Embryonic facial prominence (tissue), 1 donor: ENCODE results near the gene LDB1.

Experiments
- DNase-seq: peaks from one replicate; pipeline ENCODE4 v3.0.0-alpha.2; 2016; ENCODE audit errors: extremely low spot score

Gene LDB1

GRCh38 chr10:102113261-102113955 lies 6.8 kb downstream of the LDB1 start:
- no peak for DNase-seq

- DNase-seq: no peak
These were observed 7.9 kb downstream of the LDB1 start for GRCh38 chr10:102112210-102112817.

GRCh38 chr10:102111276-102111675 lies 8.9 kb downstream of the LDB1 start:
- DNase-seq: no peak

- DNase-seq: no peak
These were observed 10.7 kb downstream of the LDB1 start for GRCh38 chr10:102109166-102110116.

- no peak for DNase-seq
These were observed 13.2 kb downstream of the LDB1 start for GRCh38 chr10:102106998-102107397.

- DNase-seq: no peak
These were observed 17.7 kb downstream of the LDB1 start for GRCh38 chr10:102102421-102102820.

GRCh38 chr10:102101152-102101551 lies 19.0 kb downstream of the LDB1 start:
- DNase-seq: no peak

GRCh38 chr10:102096449-102096848 lies 23.7 kb downstream of the LDB1 start:
- DNase-seq: no peak

GRCh38 chr10:102090772-102091171 lies 29.4 kb downstream of the LDB1 start:
- DNase-seq: no peak

GRCh38 chr10:102086196-102086595 lies 34.0 kb downstream of the LDB1 start:
- no peak for DNase-seq

- no peak for DNase-seq
These were observed 34.8 kb downstream of the LDB1 start for GRCh38 chr10:102085336-102085735.

GRCh38 chr10:102083541-102083940 lies 36.6 kb downstream of the LDB1 start:
- DNase-seq: no peak

GRCh38 chr10:102072673-102073527 lies 47.3 kb downstream of the LDB1 start:
- DNase-seq: peak; percentile 52

- no peak for DNase-seq
These were observed 51.1 kb downstream of the LDB1 start for GRCh38 chr10:102069071-102069470.

- no peak for DNase-seq
These were observed 52.0 kb downstream of the LDB1 start for GRCh38 chr10:102068216-102068615.

- DNase-seq: no peak
These were observed 52.9 kb downstream of the LDB1 start for GRCh38 chr10:102067091-102067916.

GRCh38 chr10:102066399-102067088 lies 53.6 kb downstream of the LDB1 start:
- DNase-seq: no peak

GRCh38 chr10:102065561-102066398 lies 54.4 kb downstream of the LDB1 start:
- no peak for DNase-seq
